Activated effector memory CD4-positive, alpha-beta T cell treated with anti-CD3 and anti-CD28 coated beads, Interleukin-2, amount 50 U/mL, for 16 hours (primary cell): ENCODE data around the gene MPV17L.
"Not testable (repeated sequence)": the region's sequence is repeated elsewhere in the genome, so short reads cannot be mapped to it uniquely, and the experiment has no call there.

Source experiments
- DNase-seq: peaks from one replicate; pipeline ENCODE4 v3.0.0-alpha.2; 2020

MPV17L gene

DNA sequence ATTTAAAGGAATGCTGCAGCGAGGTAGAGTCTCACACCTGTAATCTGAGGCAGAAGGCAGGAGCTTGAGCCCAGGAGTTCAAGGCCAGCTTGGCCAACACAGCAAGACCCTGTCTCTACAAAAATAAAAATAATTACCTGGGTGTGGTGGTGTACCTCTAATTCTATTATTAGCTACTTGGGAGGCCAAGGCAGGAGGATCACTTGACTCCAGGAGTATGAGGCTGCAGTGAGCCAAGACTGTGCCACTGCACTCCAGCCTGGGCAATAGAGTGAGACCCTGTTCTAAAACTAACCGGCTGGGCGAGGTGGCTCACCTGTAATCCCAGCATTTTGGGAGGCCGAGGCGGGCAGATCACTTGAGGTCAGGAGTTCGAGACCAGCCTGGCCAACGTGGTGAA lies 57.7 kb downstream of the MPV17L start:
- not testable (repeated sequence) for DNase-seq

DNA sequence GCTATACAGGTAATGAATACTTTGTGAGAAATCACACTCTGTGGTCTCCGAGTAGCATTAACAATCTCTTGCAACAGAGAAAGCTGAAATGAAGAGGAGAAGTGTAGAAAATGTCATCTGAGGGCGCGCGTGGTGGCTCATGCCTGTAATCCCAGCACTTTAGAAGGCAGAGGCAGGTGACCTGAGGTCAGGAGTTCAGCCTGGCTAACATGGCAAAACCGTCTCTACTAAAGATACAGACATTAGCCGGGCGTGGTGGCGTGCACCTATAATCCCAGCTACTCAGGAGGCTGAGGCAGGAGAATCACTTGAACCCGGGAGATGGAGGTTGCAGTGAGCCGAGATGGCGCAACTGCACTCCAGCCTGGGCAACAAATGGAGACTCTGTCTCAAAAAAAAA lies 59.4 kb downstream of the MPV17L start:
- not testable (repeated sequence) for DNase-seq

DNA sequence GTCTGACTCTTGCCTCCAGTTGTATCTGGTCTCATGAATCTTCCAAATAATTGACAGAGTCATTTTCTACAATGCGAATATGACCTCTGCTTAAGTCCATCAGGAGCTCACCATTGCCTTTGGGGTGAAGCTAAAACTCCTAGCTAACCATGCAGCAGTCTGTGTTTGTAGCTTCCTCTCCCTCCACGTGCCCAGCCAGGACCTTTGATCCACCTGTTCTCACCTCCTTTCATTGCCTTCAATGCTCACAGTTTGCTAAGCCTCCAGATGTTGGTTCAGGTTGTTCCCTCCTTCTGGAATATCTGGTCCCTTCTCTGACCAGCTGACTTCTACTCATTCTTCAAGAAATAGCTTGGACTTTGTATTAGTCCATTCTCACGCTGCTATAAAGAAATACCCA lies 61.8 kb downstream of the MPV17L start:
- no peak for DNase-seq

DNA sequence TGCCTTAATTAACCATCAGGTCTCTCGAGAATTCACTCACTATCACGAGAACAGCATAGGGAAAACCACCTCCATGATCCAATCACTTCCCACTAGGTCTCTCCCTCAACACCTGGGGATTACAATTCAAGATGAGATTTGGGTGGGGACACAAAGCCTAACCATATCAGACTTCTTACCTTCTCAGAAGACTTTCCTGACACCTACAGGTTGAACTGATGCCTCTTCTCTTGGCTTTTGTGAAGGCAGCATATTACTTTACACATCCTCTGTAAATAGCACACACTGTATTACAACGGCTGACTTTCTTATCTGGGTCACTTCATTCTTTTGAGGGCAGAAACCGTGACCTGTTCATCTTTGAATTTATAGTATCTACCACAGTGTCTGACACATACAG lies 62.4 kb downstream of the MPV17L start:
- no peak for DNase-seq

DNA sequence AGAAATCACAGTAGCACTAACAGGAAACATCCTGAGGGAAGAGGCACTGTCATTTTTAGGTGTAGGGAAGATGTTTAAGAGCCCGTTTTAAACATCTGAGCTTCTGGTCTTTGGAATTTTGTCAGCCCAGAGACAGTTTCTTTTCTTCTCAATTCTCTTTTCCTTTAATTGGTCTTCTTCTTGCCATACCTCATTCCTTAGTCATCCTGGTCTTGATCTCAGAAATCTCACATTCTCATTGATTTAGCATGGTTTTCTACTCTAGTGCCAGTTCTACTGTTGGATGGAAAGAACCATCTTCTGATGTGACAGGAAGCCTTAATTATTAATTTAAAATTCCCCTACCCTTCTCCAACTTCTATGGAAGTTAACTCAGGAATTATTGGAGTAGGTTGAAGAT lies 64.2 kb downstream of the MPV17L start:
- DNase-seq: no peak

DNA sequence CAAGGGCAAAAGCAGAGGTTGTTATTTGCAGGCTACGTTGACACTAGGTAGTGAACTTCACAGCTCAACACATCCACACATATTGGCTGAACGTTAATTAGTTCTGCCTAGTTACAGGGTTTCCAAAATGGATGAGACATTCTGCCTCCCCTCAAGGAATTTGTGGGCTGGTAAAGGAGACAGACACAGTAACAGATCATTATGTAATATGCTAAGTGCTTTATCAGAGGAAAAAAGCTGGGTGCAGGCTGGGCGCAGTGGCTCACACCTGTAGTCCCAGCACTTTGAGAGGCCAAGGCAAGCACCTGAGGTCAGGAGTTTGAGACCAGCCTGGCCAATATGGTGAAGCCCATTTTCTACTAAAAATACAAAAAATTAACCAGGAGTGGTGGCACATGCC lies 65.0 kb downstream of the MPV17L start:
- DNase-seq: no peak

DNA sequence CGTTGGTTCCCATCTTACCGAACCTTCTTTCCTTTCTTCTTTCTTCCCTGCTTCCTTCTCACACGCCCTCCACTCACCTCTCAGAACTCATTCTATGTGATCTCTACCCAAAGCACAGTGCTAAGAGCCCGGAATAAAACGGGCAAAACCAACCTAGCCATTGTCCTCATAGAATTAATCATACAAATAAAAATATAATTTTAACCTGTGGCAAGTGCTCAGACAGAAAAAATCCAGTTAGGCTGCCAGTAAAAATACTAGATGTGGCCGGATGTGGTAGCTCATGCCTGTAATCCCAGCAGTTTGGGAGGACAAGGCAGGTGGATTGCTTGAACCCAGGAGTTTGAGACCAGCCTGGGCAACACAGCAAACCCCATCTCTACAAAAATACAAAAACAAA lies 65.8 kb downstream of the MPV17L start:
- DNase-seq: no peak
